HepG2 (cell line): ENCODE results near the gene ZKSCAN3. TPM values are rescaled to one million over a fixed set of nuclear protein-coding genes. Genes with fewer than 3 reads are reported as not detected.

Experiments used
- GATAD2A ChIP-seq: IDR thresholded peaks from 2 replicates; pipeline ENCODE4 v1.6.1; 2016
- HMG20B ChIP-seq: conservative IDR thresholded peaks from 2 replicates; pipeline ENCODE4 v1.6.1; 2016; ENCODE audit warnings: missing genetic modification reagents, missing compliant biosample characterization
- RCOR2 ChIP-seq: IDR thresholded peaks from 2 replicates; pipeline ENCODE4 v1.6.1; 2016; ENCODE audit warnings: missing biosample characterization, missing genetic modification reagents
- RFX3 ChIP-seq: IDR thresholded peaks from 2 replicates; pipeline ENCODE4 v1.6.1; 2016; ENCODE audit warnings: missing biosample characterization, missing genetic modification reagents
- SMC3 ChIP-seq: IDR thresholded peaks from 2 replicates; pipeline ENCODE4 v1.6.1; 2011; ENCODE audit warnings: low read length, improper control_type of control experiment
- YEATS4 ChIP-seq: sonication (generic); formaldehyde crosslinking; IDR thresholded peaks from 2 replicates; pipeline ENCODE4 v1.4.0; 2020; ENCODE audit warnings: missing genetic modification reagents, borderline replicate concordance
- ZBTB7A ChIP-seq: sonication (generic); formaldehyde crosslinking; IDR thresholded peaks from 2 replicates; pipeline ENCODE4 v1.8.0; 2022; ENCODE audit warnings: mild to moderate bottlenecking, missing genetic modification reagents
- ZFP36 ChIP-seq: fragments of 150-350 bp; IDR thresholded peaks from 2 replicates; pipeline ENCODE4 v1.6.1; 2018; ENCODE audit warnings: borderline replicate concordance, low read length, low read depth; ENCODE audit not compliant: partially characterized antibody
- ZNF143 ChIP-seq: sonication (generic); formaldehyde crosslinking; IDR thresholded peaks from 2 replicates; pipeline ENCODE4 v1.4.0; 2020; ENCODE audit warnings: missing genetic modification reagents
- ZNF30 ChIP-seq: sonication (generic); formaldehyde crosslinking; IDR thresholded peaks from 2 replicates; pipeline ENCODE4 v1.5.0; 2020; ENCODE audit warnings: mild to moderate bottlenecking, missing genetic modification reagents
- ZNF354B ChIP-seq: sonication (generic); formaldehyde crosslinking; IDR thresholded peaks from 2 replicates; pipeline ENCODE4 v1.8.0; 2022; ENCODE audit warnings: mild to moderate bottlenecking, missing genetic modification reagents
- ZNF552 ChIP-seq: sonication (generic); formaldehyde crosslinking; IDR thresholded peaks from 2 replicates; pipeline ENCODE4 v1.9.0; 2022; ENCODE audit warnings: missing genetic modification reagents, mild to moderate bottlenecking, borderline replicate concordance
- ZNF597 ChIP-seq: sonication (generic); formaldehyde crosslinking; IDR thresholded peaks from 2 replicates; pipeline ENCODE4 v1.5.0; 2020; ENCODE audit warnings: missing genetic modification reagents
- ZNF691 ChIP-seq: sonication (generic); formaldehyde crosslinking; IDR thresholded peaks from 2 replicates; pipeline ENCODE4 v1.4.0; 2020; ENCODE audit warnings: missing genetic modification reagents, low read depth, mild to moderate bottlenecking, borderline replicate concordance
- ZNF773 ChIP-seq: sonication (generic); formaldehyde crosslinking; IDR thresholded peaks from 2 replicates; pipeline ENCODE4 v1.4.0; 2020; ENCODE audit warnings: missing genetic modification reagents, borderline replicate concordance
- polyA plus RNA-seq, 8 experiments: library from polyadenylated mRNA; depleted of rRNA in 3 of 8; stranded (reverse) in 7 of 8; unstranded in 1 of 8; fragments of >200 nt; fragmentation: Illumina TruSeq in 4 of 8; extraction: Trizol in 4 of 8; gene quantifications; 2 replicates each; pipeline versions ENCODE4 v1.2.1 to v1.2.3, GENCODE V29; 2011 to 2016; ENCODE audit warnings: low read depth in 4 of 8, missing spikeins in 1 of 8, mixed read lengths in 1 of 8; ENCODE audit not compliant: insufficient read depth in 1 of 8
- total RNA-seq, 5 experiments: library from RNA; depleted of rRNA; stranded (reverse); fragments of >200 nt; fragmentation: Illumina TruSeq; extraction: Trizol; gene quantifications; 2 replicates each; pipeline ENCODE4 v1.2.3, GENCODE V29; 2016; ENCODE audit warnings: low read depth in 1 of 5
- TF ChIP-seq, protein P1 (sequence below): sonication (generic); formaldehyde crosslinking; IDR thresholded peaks from 2 replicates; pipeline ENCODE4 v1.4.0; 2020; ENCODE audit warnings: mild to moderate bottlenecking, missing genetic modification reagents, borderline replicate concordance
- TF ChIP-seq, protein P2 (sequence below): sonication (generic); formaldehyde crosslinking; conservative IDR thresholded peaks from 2 replicates; pipeline ENCODE4 v1.8.0; 2022; ENCODE audit warnings: missing genetic modification reagents
- TF ChIP-seq, protein P3 (sequence below): IDR thresholded peaks from 2 replicates; pipeline ENCODE4 v1.4.0; 2020; ENCODE audit warnings: mild to moderate bottlenecking, missing genetic modification reagents

ZKSCAN3 gene
- total and polyA plus RNA-seq, 2 of the 13 experiments (the other 11 are each of a cell fraction or from before 2014, with no cell fraction given) = 3.3 to 7.4 TPM

DNA sequence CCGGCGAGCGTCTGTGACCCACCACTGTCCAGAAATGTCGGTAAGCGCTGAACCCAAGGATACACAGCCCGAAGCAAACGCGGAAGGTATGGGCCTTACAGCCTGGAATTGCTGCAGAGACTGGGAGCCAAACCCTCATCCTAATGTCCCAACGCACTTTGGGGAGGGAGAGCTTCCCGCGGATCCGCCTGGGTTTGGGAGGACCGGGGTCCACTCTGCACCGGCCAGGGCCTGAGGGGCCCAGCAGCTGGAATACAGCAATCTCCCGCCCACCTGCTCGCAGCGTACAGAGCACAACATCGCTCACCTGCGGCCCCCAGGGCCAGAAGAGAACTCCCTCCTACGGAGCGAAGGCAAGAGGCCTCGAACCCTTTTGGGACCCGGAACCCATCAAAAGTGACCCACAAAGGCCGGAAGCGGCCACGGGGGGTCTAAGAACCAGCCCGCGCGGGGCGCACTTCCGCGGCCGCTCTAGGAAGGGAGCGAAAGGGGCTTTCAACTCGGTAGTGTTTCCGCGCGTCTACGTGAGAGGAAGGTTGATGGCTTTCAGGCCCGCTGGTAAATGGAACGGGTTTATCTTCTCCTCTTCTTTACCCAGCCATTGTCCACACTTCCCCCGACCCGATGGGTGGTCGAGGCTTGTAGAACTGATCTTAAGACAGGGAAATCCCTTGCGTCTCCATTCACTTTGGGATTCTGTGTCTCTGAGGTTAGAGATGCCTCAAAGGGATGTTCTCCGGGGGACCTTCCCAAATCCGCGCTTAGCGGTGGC lies 49.8 kb downstream of the ZKSCAN3 start, which contains the start of gene ZSCAN12 (continued):
- TF ChIP-seq ZNF354B (CRISPR knock-in tag) = peak; percentile 91; the same call in 1 of the 2 replicates
- peak; percentile 17; the same call in 1 of the 2 replicates for TF ChIP-seq HMG20B
- TF ChIP-seq ZNF143 (CRISPR knock-in tag) = peak; percentile 62; the same call in 1 of the 2 replicates
- TF ChIP-seq RCOR2 = peak; percentile 48; the same call in 1 of the 2 replicates
- TF ChIP-seq, protein P1, sequence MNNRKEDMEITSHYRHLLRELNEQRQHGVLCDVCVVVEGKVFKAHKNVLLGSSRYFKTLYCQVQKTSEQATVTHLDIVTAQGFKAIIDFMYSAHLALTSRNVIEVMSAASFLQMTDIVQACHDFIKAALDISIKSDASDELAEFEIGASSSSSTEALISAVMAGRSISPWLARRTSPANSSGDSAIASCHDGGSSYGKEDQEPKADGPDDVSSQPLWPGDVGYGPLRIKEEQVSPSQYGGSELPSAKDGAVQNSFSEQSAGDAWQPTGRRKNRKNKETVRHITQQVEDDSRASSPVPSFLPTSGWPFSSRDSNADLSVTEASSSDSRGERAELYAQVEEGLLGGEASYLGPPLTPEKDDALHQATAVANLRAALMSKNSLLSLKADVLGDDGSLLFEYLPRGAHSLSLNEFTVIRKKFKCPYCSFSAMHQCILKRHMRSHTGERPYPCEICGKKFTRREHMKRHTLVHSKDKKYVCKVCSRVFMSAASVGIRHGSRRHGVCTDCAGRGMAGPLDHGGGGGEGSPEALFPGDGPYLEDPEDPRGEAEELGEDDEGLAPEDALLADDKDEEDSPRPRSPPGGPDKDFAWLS (CRISPR knock-in tag) = no peak
- peak; percentile 98 for TF ChIP-seq YEATS4
- no peak; the same call in 1 of the 2 replicates for TF ChIP-seq RFX3
- TF ChIP-seq ZNF597 (CRISPR knock-in tag) = no peak
- no peak for TF ChIP-seq ZFP36
- peak; percentile 87 for TF ChIP-seq GATAD2A (CRISPR knock-in tag)
- TF ChIP-seq, protein P2, sequence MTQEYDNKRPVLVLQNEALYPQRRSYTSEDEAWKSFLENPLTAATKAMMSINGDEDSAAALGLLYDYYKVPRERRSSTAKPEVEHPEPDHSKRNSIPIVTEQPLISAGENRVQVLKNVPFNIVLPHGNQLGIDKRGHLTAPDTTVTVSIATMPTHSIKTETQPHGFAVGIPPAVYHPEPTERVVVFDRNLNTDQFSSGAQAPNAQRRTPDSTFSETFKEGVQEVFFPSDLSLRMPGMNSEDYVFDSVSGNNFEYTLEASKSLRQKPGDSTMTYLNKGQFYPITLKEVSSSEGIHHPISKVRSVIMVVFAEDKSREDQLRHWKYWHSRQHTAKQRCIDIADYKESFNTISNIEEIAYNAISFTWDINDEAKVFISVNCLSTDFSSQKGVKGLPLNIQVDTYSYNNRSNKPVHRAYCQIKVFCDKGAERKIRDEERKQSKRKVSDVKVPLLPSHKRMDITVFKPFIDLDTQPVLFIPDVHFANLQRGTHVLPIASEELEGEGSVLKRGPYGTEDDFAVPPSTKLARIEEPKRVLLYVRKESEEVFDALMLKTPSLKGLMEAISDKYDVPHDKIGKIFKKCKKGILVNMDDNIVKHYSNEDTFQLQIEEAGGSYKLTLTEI (CRISPR knock-in tag) = no peak
- TF ChIP-seq ZNF691 (CRISPR knock-in tag) = peak; percentile 69; the same call in 1 of the 2 replicates
- no peak for TF ChIP-seq ZBTB7A (CRISPR knock-in tag)
- TF ChIP-seq, protein P3, sequence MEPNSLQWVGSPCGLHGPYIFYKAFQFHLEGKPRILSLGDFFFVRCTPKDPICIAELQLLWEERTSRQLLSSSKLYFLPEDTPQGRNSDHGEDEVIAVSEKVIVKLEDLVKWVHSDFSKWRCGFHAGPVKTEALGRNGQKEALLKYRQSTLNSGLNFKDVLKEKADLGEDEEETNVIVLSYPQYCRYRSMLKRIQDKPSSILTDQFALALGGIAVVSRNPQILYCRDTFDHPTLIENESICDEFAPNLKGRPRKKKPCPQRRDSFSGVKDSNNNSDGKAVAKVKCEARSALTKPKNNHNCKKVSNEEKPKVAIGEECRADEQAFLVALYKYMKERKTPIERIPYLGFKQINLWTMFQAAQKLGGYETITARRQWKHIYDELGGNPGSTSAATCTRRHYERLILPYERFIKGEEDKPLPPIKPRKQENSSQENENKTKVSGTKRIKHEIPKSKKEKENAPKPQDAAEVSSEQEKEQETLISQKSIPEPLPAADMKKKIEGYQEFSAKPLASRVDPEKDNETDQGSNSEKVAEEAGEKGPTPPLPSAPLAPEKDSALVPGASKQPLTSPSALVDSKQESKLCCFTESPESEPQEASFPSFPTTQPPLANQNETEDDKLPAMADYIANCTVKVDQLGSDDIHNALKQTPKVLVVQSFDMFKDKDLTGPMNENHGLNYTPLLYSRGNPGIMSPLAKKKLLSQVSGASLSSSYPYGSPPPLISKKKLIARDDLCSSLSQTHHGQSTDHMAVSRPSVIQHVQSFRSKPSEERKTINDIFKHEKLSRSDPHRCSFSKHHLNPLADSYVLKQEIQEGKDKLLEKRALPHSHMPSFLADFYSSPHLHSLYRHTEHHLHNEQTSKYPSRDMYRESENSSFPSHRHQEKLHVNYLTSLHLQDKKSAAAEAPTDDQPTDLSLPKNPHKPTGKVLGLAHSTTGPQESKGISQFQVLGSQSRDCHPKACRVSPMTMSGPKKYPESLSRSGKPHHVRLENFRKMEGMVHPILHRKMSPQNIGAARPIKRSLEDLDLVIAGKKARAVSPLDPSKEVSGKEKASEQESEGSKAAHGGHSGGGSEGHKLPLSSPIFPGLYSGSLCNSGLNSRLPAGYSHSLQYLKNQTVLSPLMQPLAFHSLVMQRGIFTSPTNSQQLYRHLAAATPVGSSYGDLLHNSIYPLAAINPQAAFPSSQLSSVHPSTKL = peak; percentile 89
- 0 out of 2 replicates have a peak, but pooled peaks have one; percentile 57 for TF ChIP-seq ZNF30 (CRISPR knock-in tag)
- TF ChIP-seq ZNF773 = 0 out of 2 replicates have a peak, but pooled peaks have one; percentile 47
- peak; percentile 92; the same call in 1 of the 2 replicates for TF ChIP-seq ZNF552
- TF ChIP-seq SMC3 = no peak; the same call in none of the 2 replicates
